HG03139 (cell line): Measurements from ENCODE around the gene PRKG1.
"Not testable (repeated sequence)": the region's sequence is repeated elsewhere in the genome, so short reads cannot be mapped to it uniquely, and the experiment has no call there.

Source experiments
- ATAC-seq: cut with Tn5 transposase; IDR thresholded peaks from one replicate; pipeline ENCODE4 v1.9.1; 2021; ENCODE audit not compliant: unreplicated experiment

PRKG1 gene

DNA sequence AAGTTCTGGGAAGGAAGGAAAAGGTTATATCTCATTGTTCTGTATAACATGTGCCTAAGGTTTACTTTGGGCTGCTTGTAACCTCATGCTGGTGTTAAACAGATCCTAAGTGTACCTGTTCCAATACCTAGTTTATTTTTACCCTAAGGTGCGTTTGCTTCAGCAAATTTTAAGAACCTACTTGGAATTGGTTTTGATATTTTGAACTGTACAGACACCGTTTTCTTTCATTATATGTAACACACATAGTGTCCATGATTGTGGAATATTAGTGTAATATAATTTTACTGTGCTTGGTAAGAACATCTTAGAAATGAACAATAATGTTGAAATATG, 954.2 kb downstream of the PRKG1 start:
- no peak for ATAC-seq

DNA sequence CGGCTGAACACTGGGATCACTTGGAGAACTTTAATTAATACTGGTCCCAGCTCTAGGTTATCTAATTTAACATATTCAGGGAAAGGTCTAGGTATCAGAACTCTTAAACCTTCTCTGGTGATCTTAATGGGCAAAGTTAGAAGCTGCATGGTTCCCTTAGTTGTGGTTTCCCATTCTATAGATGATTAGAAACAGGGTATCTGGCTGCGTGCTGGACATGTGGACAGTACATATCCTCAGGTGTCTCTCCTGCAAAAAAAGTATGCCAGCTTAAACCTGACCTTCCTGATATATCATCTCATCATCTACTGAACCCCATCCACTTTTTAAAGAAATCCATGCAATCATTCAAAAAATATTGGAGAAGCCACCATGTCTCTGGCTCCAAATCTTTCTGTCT, 955.3 kb downstream of the PRKG1 start:
- no peak for ATAC-seq

DNA sequence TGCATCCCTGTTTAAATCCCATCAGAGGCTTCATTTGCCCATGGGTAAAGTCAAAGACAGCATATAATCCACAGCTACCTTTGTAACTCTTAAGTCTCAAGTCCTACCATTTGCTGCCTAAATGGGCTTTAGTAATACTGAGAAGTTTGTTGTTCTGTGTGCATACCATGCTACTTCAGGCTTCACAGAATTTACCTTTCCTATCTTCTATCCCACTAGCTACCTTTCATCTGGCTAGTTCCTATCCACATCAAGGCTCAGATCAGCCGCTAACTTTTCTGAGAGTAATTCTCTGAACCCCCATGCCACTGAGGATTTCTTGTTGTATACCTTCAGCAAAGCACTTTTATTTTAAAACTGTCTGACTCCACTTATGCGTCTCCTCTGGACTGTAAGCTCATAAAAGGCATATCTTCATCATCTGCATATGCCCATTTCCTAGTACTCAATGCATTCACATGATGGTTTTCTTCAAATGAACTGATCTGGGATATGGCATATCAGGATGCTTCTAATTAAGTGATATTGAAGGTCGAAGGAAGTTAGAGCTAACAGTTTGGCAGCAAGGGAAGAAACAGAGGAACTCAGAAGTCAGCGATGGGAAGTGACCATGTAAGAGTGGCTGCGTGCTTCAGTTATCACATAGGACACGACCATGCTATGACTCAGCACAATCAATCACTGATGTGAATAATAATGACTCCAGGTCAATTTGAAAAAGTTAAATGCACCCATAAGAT, 955.9 kb downstream of the PRKG1 start:
- ATAC-seq: no peak

DNA sequence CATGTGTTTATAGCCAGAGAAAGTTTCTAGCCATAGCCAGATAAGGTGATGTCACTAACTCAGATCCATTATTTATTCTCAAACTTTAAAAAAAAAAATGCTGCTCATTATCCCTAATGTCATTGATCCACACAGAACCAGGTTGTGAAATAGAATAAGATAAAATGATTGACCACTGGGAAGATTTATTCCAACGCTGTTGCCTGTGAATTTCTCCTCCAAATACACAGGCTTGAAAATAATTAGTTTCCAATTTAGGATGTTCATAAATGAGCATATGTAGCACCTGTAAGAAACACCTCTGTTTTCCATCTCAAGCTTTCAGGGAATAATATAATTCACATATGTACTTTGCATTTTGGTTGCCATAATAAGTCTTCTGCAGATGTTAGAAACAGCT, 956.7 kb downstream of the PRKG1 start:
- ATAC-seq: no peak

DNA sequence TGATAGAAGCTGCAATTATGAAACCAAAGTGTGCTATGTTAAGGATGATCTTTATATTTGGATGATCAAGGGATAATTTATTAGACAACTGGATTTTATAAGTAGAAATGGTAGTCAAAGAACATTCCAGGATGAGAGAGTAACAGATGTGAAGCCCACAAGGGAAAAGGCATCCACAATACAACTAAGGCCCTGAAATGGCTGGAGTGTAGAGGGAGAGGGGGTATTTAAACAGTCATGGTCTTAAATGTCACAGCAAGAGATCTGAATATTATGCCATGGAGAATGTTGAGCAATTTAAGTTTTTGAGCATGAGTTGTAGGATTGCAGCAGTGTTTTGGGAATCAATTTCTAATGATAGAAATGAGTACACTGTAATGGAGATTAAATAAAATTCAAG, 957.5 kb downstream of the PRKG1 start:
- ATAC-seq: no peak

- ATAC-seq: no peak
Measured at GRCh38 chr10:52032681-52033629, 958.7 kb downstream of the PRKG1 start.

DNA sequence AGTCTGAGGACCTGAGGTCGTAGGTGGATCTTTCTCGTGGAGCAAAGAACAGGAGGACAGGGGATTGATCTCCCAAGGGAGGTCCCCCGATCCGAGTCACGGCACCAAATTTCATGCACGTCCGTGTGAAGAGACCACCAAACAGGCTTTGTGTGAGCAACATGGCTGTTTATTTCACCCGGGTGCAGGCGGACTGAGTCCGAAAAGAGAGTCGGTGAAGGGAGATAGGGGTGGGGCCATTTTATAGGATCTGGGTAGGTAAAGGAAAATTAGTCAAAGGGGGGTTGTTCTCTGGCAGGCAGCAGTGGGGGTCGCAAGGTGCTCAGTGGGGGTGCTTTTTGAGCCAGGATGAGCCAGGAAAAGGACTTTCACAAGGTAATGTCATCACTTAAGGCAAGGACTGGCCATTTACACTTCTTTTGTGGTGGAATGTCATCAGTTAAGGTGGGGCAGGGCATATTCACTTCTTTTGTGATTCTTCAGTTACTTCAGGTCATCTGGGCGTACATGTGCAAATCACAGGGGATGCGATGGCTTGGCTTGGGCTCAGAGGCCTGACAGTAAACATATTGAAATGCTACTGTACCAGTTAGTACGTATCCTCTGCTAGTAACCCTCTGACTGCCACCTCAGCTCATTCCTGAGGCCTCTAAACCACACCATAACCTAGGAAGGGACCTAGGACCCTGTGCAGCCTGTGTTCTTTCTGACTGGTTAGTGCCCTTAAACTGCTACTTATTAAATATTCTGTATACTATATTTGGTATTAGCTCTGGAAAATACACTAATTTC, 964.9 kb downstream of the PRKG1 start:
- not testable (repeated sequence) for ATAC-seq

DNA sequence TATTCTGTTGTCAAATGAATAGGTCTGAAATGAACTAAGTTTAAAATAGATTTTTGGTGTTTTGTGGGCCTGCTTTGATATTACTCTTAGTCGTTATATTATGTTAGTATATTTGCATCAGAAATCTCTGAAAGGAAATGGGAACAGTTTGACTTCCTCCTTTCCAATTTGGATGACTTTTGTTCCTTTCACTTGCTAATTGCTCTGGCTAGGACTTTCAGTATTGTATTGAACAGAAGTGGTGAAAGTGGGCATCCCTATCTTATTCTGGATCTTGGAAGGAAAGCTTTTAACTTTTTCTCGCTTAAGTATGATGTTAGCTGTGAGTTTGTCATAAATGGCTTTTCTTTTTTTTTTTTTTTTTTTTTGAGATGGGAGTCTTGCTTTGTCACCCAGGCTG, 966.2 kb downstream of the PRKG1 start:
- no peak for ATAC-seq

DNA sequence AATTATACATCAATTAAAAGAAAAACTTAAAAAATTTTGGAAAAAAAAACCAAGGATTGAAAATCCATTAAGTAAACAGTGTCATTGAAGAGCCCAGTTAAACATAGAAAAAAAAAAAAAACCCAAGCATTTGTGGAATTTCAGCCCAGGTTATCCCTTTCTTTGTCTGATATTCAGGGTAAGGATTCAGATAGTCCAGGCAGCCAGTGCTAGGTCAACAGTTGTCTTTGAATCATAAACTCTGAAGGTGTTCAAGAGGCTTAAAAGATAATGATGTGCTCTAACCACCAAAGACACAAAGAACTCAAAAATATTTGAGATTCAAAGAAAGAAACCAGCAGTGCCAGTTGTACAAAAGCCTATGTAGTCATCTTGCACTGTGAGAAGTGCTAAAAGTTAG, 969.5 kb downstream of the PRKG1 start:
- no peak for ATAC-seq

GRCh38 chr10:52048051-52048450, 973.8 kb downstream of the PRKG1 start:
- no peak for ATAC-seq

GRCh38 chr10:52050429-52051047, 976.3 kb downstream of the PRKG1 start:
- ATAC-seq: no peak

DNA sequence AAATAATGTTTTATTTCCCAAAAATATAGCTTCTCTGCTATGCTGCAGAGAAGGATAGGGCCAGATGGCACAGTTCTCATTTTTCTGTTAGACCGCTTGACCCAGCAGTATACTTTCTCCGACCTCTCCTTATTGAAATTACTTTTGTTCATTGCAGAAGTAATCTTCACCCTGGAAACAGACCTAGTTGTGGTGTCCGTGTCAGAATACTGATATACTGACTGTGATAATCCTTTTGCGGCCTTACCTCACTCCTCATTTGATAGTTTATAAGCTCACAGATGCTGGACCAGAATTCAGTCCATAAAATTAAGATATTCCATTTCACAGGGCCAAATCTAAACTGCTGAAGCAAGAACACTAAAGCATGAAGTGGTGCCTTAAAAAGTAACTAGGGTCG, 979.2 kb downstream of the PRKG1 start:
- no peak for ATAC-seq

DNA sequence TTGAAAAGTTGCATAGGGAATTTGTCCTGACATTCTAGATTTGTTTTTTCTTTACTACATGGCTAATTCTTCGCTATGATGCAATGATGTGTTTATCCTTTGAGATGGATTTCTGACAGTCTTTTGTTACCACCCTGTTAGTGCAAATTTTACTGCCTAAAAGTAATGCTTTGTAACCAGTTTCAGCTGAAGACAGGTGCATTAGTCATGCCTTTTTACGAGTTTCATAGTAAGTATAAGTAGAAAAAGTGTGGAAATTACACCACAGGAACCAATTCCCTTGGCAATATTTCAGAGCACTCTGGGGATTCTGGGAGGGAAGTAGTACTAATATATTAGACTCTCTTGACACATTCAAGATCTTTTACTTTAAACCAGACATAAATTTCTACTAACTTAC, 982.0 kb downstream of the PRKG1 start:
- no peak for ATAC-seq

DNA sequence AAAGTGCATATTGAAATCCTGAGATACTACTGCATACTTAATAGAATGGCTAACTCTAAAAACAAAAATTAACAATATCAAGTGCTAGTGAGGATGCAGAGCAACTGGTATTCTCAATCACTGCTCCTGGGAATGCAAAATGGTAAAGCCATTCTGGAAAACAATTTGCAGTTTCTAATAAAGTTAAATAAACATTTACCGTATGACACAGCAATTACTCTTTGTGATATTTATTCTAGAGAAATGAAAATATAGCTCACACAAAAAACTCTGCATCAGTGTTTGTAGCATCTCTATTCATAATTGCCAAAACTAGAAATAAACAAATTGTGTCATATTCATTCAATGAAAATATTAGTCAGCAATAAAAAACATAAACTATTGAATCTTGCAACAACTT, 984.8 kb downstream of the PRKG1 start:
- ATAC-seq: no peak

- no peak for ATAC-seq
Measured at GRCh38 chr10:52063159-52063558, 988.9 kb downstream of the PRKG1 start.

DNA sequence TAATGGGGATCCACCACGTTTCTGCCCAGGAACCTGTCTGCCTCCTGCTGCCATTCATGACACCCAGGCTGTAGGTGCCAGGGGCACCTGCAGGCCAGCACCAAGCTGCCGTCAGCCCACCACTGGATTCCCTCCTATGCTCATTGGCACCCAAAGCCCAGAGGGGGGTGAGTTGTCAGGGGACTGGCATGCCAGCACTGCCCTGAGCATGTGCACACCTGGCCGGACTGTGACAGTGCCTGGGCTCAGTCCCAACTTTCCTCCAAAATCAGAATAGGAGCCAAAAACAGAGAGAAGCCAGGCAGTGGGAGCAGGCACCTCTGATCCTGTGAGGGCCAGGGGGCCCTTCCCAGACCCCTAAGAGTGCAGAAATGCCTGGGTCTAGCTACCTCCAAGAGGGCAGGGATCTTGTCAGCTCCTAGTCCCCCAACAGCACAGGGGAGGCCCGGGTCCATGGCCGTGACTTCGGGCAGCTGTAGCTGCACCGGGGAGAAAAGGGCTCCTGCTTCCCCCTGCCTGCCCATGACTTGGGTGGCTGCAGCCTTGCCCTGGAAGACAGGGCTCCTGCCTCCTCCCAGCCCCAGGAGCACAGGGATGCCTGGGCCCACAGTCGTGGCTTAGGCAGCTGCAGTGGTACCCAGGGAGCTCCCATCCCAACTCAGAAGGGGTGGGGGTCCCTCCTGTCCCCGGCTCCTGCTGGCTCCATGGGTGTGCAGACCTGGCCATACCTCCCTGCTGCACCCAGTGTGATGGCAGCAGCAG, 990.0 kb downstream of the PRKG1 start:
- no peak for ATAC-seq

- ATAC-seq: no peak
Measured at GRCh38 chr10:52066383-52066782, 992.1 kb downstream of the PRKG1 start.

- no peak for ATAC-seq
Measured at GRCh38 chr10:52068485-52068884, 994.2 kb downstream of the PRKG1 start.

GRCh38 chr10:52071814-52072213, 997.5 kb downstream of the PRKG1 start:
- no peak for ATAC-seq

DNA sequence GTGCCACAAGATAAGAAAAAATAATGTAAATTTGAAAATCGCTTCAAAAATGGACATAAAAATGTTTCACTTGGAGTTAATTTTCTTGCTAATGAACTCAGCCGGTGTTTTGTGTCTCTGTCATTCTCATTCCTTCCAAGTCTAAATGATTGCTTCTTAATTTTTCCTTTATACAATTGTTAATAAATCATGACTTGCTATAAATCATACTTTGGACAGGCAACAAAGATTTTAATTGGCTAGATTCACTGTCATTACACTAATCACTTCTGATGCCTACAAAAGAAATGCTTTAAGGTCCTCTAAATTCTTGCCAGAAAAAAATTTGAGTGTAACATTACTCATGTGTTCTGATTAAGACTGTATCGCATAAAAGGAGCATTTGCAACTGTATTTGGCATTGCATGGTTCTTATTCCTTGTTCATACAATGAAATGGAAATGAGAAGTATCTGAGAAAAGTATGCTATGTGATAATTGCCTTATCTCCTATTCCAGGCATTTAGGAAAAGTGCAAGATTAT, 1000.3 kb downstream of the PRKG1 start:
- no peak for ATAC-seq
